Fibroblast of lung (primary cell): ENCODE measurements around the gene CEMIP. TPM values are rescaled to one million over a fixed set of nuclear protein-coding genes. Genes with fewer than 3 reads are reported as not detected.

Experiments
- DNase-seq, 2 donors: peaks; one replicate each; pipeline versions ENCODE4 v3.0.0 to v3.0.0-alpha.2; 2010; ENCODE audit warnings: low read depth in 2 of 2
- H2AFZ ChIP-seq: 2 replicates; pipeline ENCODE4 v1.5.1; 2012; ENCODE audit warnings: low read length, control low read depth, inconsistent platforms
- H3K27ac ChIP-seq: 2 replicates; pipeline ENCODE4 v1.5.1; 2011; ENCODE audit warnings: low read length, control low read depth; ENCODE audit not compliant: insufficient read depth
- H3K27me3 ChIP-seq: 2 replicates; pipeline ENCODE4 v1.5.1; 2011; ENCODE audit warnings: mild to moderate bottlenecking, low read length; ENCODE audit not compliant: control insufficient read depth, insufficient read depth
- H3K36me3 ChIP-seq: 2 replicates; pipeline ENCODE4 v1.5.1; 2011; ENCODE audit warnings: low read length; ENCODE audit not compliant: control insufficient read depth, insufficient read depth
- H3K4me1 ChIP-seq: 2 replicates; pipeline ENCODE4 v1.5.1; 2011; ENCODE audit warnings: low read length; ENCODE audit not compliant: control insufficient read depth, insufficient read depth; ENCODE audit errors: extremely low read depth
- H3K4me2 ChIP-seq: 2 replicates; pipeline ENCODE4 v1.5.1; 2011; ENCODE audit warnings: low read length, control low read depth; ENCODE audit not compliant: insufficient read depth; ENCODE audit errors: extremely low read depth
- H3K4me3 ChIP-seq, 4 experiments: fragments of 200-600 bp in 1 of 4; sonication (generic) in 1 of 4; replicated peaks in 1 of 4; 2 replicates each; pipeline ENCODE4 v1.5.1; 2011 to 2016; ENCODE audit warnings: low read length in 4 of 4, low read depth in 3 of 4, mild to moderate bottlenecking in 3 of 4, control low read depth in 2 of 4, inconsistent platforms in 1 of 4, mixed read lengths in 1 of 4; ENCODE audit not compliant: insufficient read depth in 1 of 4; ENCODE audit errors: control extremely low read depth in 1 of 4
- H3K79me2 ChIP-seq: 2 replicates; pipeline ENCODE4 v1.5.1; 2012; ENCODE audit warnings: mild to moderate bottlenecking, low read length, inconsistent platforms; ENCODE audit not compliant: control insufficient read depth, insufficient read depth
- H3K9ac ChIP-seq: 2 replicates; pipeline ENCODE4 v1.5.1; 2011; ENCODE audit warnings: mild to moderate bottlenecking, low read length, control low read depth; ENCODE audit not compliant: insufficient read depth
- H3K9me3 ChIP-seq: 2 replicates; pipeline ENCODE4 v1.5.1; 2012; ENCODE audit warnings: low read depth, low read length; ENCODE audit not compliant: control insufficient read depth, insufficient read depth
- H4K20me1 ChIP-seq: 2 replicates; pipeline ENCODE4 v1.5.1; 2011; ENCODE audit warnings: low read length; ENCODE audit not compliant: control insufficient read depth, insufficient read depth; ENCODE audit errors: extremely low read depth
- CTCF ChIP-seq, 2 donors: IDR thresholded peaks in 1 of 2; conservative IDR thresholded peaks in 1 of 2; 1 replicate in 1 of 2; 2 replicates in 1 of 2; pipeline ENCODE4 v1.5.1; 2011 to 2012; ENCODE audit warnings: low read length in 2 of 2, control low read depth in 1 of 2, inconsistent platforms in 1 of 2, low read depth in 1 of 2, mild to moderate bottlenecking in 1 of 2
- EZH2 ChIP-seq: IDR thresholded peaks from 2 replicates; pipeline ENCODE4 v1.5.1; 2012; ENCODE audit warnings: low read length, control low read depth, mild to moderate bottlenecking; ENCODE audit errors: missing control alignments
- polyA plus RNA-seq, 2 donors: library from polyadenylated mRNA; depleted of rRNA in 1 of 2; stranded (reverse) in 1 of 2; unstranded in 1 of 2; fragments of >200 nt; gene quantifications; 2 replicates each; pipeline ENCODE4 v1.2.1, GENCODE V29; 2011 to 2012; ENCODE audit warnings: missing spikeins in 1 of 2
- total RNA-seq: library from RNA; depleted of rRNA; stranded (reverse); fragments of >200 nt; gene quantifications from 2 replicates; pipeline ENCODE4 v1.2.1, GENCODE V29; 2014

CEMIP gene
- total and polyA plus RNA-seq, 2 donors (not counting 1 experiment from before 2014, with no cell fraction given): 946 to 1,190 TPM

GRCh38 chr15:80971143-80971542 is 192.0 kb downstream of the CEMIP start:
- no peak overlapping the region for H2AFZ ChIP-seq
- H3K4me3 ChIP-seq: no peak overlapping the region
- no peaks in the 10 kb centered on the region for H4K20me1 ChIP-seq
- H3K36me3 ChIP-seq: no peaks in the 10 kb centered on the region
- no peak overlapping the region for H3K4me2 ChIP-seq
- no peak overlapping the region for H3K27ac ChIP-seq
- H3K9ac ChIP-seq: no peak overlapping the region
- peaks cover 3% of the 10 kb centered on the region for H3K4me1 ChIP-seq
- no peaks in the 10 kb centered on the region for H3K27me3 ChIP-seq
- no peak for DNase-seq
- no peaks in the 10 kb centered on the region for H3K9me3 ChIP-seq
- no peaks in the 10 kb centered on the region for H3K79me2 ChIP-seq
- no peak for TF ChIP-seq EZH2
- no peak for TF ChIP-seq CTCF (conservative IDR thresholded peaks at IDR 0.05 in 1 of 2, IDR thresholded peaks at IDR 0.05 in 1 of 2; ENCODE audit: low read depth in 1 of 2, low read length in 2 of 2)

GRCh38 chr15:80972276-80972675 is 193.1 kb downstream of the CEMIP start:
- no peak for DNase-seq
- TF ChIP-seq CTCF (conservative IDR thresholded peaks at IDR 0.05 in 1 of 2, IDR thresholded peaks at IDR 0.05 in 1 of 2; ENCODE audit: low read depth in 1 of 2, low read length in 2 of 2): no peak
- no peak for TF ChIP-seq EZH2
- Histone ChIP-seq H3K4me3 (no peak overlapping the region), H3K9ac (no peak overlapping the region), H2AFZ (no peak overlapping the region), H3K4me1 (peaks cover 3% of the 10 kb centered on the region), H3K79me2 (no peaks in the 10 kb centered on the region), H3K27me3 (no peaks in the 10 kb centered on the region), H4K20me1 (no peaks in the 10 kb centered on the region), H3K36me3 (no peaks in the 10 kb centered on the region), H3K9me3 (no peaks in the 10 kb centered on the region), H3K4me2 (no peak overlapping the region), H3K27ac (no peak overlapping the region)

GRCh38 chr15:80974914-80975313 is 195.7 kb downstream of the CEMIP start:
- no peak for TF ChIP-seq EZH2
- no peak for TF ChIP-seq CTCF (conservative IDR thresholded peaks at IDR 0.05 in 1 of 2, IDR thresholded peaks at IDR 0.05 in 1 of 2; ENCODE audit: low read depth in 1 of 2, low read length in 2 of 2)
- no peak overlapping the region for H3K9ac ChIP-seq

More at GRCh38 chr15:80974914-80975313, 195.7 kb downstream of the CEMIP start:
- Histone ChIP-seq H2AFZ (no peak overlapping the region), H3K27me3 (no peaks in the 10 kb centered on the region), H3K4me2 (no peak overlapping the region), H3K36me3 (peaks cover 4% of the 10 kb centered on the region), H3K79me2 (no peaks in the 10 kb centered on the region), H3K4me1 (peaks cover 6% of the 10 kb centered on the region), H3K4me3 (no peak overlapping the region), H3K27ac (no peak overlapping the region), H3K9me3 (no peaks in the 10 kb centered on the region), H4K20me1 (no peaks in the 10 kb centered on the region)
- DNase-seq: no peak
